Fibroblast of upper back skin (primary cell): ENCODE data around the gene EIF4G3.
"Not testable (repeated sequence)": the region's sequence is repeated elsewhere in the genome, so short reads cannot be mapped to it uniquely, and the experiment has no call there.

ENCODE experiments used
- DNase-seq: peaks from one replicate; pipeline ENCODE4 v3.0.0-alpha.2; 2013

The EIF4G3 gene

DNA sequence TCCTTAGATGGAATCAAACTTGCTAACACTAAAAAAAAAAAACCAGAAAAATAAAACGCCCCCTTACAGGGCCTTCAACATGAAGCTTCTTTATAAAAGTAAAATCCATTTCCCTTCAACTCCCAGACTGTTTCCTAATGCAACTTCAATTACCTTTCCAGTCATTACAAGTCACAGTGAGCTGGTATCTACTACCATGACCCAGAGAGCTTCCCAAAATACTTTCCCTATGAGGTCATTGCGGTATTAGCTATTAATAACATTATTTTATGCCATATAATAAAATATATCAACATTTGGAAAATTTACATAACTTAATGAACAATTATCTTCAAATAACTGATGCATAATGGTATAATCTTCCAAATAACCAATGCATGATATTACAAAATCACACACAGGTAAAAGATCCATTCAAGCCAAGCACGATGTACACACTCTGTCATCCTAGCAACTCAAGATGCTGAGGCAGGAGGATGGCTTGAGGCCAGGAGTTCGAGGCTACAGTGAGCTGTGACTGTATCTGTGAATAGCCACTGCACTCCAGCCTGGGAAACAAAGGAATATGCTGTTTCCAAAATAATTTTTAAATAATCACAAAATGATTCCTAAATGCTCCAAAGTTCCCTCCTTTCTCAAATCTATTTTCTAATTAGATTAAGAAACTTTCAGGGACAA is 24.1 kb downstream of the EIF4G3 start:
- peak; percentile 48 for DNase-seq

DNA sequence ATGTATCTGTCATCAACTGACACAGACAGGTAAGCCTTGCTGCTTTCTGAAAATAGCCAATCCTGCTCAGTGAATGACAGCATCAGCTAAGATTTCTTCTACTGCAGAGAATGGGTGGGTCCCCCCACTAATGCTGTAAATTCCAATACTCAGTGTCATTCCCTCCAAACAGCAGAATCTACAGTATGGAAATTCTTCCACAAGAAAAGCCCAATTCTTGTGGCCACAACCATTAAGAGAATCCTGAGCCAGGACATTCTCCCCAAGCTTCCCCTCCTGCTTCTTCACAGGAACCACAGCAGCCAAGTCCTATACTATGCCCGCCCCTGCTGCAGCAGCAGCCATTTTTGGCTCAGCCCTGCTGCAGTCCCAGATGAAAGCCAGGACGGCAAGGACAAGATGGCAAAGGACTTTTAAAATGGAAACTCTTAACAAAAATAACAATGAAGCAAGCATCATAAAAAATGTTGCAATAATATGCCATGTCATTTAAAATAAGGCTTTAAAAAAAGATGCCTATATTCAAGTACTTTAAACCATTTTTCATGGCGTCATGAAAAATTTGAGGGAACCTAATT is 26.8 kb downstream of the EIF4G3 start:
- DNase-seq = peak; percentile 98

DNA sequence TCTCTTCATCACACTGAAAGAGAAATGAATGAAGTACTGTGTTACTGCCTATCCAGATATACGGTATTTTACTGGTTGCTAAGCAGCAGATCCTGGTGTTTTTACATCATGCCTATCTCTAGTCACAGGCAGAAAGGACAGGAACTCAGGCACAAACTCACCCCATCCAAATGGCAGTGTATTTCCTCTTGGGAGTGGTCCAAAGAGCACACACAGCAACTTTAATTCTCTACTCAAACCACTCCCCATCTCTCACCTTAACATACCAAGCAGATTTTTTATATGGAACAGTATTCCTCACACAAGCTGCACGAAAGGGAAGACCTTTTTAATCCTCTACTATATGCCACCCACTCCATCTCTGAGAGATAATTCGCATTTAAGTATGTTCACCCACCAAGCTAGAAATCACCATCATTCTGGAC is 27.3 kb downstream of the EIF4G3 start:
- DNase-seq = peak; percentile 36

DNA sequence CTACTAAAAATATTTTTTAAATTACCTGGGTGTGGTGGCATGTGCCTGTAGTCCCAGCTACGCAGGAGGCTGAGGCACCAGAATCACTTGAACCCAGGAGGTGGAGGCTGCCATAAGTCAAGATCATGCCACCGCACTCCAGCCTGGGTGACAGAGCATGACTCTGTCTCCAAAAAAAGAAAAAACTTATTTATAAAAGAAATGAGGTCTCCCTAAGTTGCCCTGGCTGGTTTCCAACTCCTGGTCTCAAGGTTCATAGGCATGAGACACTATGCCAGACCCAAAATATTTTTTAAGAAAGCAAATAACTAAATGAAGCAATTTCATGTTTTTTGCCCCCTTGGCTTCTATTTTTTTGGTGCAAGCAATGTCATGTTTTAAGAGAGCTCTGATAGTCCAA is 32.9 kb downstream of the EIF4G3 start:
- no peak for DNase-seq

DNA sequence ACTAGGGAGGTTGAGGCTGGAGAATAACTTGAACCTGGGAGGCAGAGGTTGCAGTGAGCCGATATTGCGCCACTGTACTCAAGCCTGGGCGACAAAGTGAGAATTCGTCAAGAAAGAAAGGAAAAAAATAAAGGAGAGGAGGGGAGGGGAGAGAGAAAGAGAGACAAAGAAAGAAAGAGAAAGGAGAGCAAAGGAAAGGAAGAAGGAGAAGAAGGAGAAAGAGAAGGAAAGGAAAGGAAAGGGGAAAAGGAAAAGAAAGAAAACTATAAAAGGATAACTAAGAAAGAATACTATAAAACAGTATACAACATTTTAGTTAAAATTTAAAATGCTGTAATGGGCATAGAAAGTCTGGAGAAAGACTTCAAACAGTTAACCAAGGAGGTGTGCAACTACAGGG is 33.6 kb downstream of the EIF4G3 start:
- no peak for DNase-seq

DNA sequence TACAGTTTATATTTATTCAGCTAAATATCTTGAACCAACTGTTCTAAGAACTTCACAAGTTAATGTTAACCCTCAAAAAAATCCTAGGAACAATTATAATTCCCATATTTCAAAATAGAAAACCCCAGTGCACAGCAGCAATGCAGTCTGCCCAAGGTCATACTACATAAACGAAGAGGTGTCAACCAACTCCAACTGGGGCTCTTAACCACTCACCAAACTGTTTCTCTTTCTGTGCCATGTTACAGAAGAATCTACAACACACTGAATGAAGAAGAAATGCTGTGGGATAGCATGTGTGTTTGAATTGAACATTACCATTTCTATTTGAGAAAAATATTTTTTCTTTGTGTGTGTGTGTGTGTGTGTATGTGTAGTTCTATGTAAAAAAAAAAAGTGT is 35.7 kb downstream of the EIF4G3 start:
- no peak for DNase-seq

DNA sequence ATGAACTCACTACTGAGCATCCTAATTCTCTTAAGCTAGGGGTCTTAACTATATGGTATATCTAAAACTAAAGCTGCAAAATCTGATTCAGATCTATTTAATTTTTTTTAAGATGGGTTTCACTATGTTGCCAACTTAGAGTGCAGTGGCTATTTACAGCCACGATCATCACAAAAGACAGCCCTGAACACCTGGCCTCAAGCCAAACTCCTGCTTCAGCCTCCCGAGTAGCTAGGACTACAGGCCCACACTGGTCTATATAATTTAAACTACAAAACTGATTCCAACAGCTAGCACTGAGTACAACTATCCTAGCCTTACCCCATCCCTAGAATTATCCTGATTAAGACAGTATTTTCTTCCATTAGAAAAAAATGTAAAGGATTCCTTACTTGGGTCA is 37.1 kb downstream of the EIF4G3 start:
- no peak for DNase-seq

DNA sequence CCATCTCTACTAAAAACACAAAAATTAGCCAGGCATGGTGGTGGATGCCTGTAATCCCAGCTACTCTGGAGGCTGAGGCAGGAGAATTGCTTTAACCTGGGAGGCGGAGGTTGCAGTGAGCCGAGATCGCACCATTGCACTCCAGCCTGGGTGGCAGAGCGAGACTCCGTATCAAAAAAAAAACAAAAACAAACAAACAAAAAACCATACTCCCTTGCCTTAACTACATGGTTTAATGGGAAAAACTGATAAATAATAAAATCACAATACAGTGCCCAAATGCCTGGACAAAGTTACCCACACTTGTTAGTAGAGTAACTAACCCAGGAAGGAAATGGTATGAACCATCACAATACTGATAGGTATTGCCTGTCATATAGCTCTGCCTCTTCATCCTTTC is 40.4 kb downstream of the EIF4G3 start:
- not testable (repeated sequence) for DNase-seq

DNA sequence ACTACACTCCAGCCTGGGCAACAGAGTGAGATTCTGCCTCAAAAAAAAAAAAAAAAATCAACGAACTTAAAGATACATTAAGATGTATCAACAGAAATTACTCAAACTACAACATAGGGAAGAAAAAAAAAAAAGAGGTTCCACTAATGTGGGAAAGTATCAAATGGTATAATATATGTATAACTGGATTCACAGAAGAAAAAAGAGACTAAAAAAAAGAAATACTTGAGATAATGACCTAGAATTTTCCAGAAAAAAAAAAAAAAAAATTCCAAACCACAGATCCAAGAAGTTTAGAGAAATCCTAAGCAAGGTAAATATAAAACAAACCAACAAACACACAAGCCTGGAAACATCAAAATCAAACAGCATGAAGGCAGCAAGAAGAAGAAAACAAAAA is 45.5 kb downstream of the EIF4G3 start:
- no peak for DNase-seq

DNA sequence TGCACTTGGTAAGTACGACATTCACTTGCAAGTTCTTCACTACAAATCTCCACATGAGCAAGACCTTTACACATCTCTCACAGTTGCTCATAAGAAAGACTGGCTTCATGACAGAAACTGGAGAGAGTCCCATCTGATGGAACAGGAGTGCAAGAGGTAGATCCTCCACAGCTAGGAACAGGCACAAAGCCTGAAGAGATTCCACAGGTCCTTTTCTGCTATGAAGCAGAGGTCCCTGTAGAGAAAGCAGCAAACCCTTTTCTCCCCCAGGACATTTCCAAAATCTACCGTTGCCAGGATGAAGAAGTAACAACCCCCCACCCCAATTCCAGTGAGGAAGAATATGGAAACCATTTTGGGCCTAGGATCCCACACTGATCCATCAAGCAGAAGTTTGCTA is 47.3 kb downstream of the EIF4G3 start:
- DNase-seq = no peak

DNA sequence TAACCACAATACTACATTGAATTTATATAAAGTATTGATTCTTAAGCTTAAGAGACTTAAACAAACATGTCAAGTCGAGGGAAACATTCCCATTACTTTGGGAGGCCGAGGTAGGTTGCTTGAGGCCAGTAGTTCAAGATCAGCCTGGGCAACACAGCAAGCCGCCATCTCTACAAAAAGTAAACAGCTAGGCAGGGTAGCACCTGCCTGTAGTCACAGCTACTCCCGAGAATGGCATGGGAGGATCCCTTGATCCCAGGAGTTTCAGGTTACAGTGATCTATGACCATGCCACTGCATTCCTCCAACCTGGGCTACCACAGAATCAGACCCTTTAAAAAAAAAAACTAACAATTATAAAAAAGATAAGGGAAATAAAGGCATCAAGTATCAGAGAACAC is 50.4 kb downstream of the EIF4G3 start:
- DNase-seq = no peak

DNA sequence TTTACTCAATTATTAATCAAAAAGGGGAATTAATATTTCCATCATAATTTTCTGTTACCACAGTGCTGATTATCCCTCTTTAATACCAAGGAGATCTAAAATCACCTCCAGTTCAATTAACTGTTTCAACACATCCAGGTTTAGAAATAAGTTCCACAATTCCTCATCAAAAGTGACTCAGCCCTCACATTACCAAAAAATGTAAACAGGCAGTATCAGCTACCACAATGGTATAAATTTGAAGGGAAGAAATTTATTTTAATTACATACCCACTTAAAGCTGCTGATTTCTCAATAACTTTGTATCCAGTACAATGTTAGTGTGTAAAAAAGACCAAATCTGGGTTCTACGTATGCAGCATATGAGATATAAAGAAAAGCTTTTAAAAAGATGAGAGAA is 51.9 kb downstream of the EIF4G3 start:
- DNase-seq = peak; percentile 52

DNA sequence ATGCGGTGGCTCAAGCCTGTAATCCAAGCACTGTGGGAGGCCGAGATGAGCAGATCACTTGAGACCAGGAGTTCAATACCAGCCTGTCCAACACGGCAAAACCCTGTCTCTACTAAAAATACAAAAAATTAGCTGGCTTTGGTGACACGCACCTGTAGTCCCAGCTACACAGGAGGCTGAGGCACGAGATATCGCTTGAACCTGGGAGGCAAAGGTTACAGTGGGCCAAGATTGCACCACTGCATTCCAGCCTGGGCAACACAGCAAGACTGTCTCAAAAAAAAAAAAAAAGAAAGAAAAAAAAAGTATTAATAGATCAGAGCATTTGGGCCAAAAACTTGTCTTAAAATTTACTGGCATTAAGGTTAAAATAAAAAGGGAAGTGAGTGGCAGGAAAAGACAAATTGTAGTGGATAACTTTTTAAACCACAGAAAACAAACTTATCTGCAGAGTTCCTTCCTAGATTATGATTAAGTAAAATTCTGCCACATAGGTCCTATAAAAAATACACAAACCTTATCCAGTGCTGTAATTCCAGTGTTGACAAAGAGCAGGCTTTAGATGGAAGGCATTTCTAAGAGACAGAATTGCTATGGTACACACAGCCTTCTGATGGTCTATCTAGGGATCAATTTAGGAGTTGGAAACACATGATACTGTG is 53.3 kb downstream of the EIF4G3 start:
- no peak for DNase-seq

DNA sequence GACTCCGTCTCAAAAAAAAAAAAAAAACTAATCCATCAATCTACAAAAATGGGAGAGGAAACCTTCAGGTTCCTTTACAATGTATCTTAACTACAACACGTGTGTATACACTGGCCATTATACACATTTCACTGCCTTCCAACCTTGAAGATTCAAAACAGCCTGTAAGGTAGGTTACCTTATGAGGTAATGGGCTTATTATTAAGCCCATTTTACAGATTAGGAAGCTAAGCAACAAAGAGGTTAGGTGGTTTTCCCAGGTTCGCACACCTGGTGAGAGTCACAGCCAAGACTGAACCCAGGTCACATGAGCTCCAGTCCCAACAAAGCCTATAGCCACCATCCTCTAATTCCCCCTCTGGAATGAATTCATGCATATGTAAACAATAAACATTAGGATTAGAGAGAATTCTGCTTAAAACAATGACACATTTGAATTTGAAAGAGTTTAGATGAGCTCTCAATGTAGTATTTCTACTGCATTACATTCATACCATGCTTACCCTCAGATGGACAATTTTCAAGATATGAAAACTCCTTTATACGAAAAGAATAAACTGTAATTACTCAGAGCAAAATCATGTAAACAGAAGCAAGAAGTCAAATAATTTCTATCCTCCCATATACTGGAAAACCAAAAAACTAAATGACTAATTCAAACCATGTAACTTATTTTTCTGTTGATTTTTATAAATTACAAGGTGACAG is 54.8 kb downstream of the EIF4G3 start:
- no peak for DNase-seq

DNA sequence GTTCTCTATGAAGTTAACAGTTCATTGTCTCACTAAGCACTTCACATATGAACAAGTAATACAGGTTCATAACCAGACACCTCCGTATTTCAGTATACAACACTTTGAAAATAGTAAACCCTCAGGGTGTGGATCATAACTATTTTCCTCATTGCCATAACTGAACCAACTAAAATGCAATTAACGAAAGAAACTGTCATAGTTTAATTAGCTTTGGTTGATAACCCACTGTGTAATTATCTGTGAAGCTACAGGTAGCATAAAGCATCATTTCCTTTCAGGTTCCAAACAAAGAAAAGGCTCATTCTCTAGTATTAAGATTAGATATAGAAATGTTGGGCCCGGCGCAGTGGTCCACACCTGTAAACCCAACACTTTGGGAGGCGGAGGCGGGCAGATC is 58.5 kb downstream of the EIF4G3 start:
- DNase-seq = no peak

DNA sequence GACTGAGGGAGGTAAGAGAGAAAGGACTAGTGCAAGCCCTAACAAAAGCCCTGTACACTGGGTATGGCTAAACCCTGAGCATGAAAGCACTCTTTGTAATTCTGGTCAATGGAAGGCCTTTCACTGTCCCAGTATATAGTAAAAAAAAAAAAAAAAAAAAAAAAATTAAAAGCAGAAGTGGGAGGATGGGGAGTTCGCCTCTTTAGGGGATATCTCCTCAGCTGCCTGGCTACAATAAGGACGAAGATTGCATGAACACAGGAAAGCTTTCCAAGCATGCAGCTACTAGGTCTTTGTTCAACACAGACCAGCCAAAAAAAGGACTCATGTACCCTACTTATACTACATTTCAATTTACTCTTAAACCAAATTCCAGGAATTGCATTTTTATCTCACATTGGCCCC is 59.1 kb downstream of the EIF4G3 start:
- DNase-seq = no peak

DNA sequence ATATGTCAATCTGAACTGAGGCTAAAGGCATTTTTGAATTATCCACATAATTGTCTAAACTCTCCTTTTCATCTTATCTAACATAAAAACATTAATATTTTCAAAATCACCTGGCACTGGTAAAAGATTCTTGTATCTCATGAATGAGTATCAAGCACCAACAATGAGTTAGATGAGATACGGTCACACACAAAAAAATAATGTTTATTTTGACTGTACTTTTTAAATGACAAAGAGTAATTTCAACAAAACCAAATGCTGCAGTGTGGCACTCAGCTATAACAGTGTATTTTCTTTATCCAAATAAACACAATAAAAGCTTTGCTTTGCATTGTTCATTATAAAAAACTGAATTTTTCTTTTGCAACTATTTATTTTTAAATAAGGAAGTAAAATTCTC is 59.5 kb downstream of the EIF4G3 start:
- no peak for DNase-seq

DNA sequence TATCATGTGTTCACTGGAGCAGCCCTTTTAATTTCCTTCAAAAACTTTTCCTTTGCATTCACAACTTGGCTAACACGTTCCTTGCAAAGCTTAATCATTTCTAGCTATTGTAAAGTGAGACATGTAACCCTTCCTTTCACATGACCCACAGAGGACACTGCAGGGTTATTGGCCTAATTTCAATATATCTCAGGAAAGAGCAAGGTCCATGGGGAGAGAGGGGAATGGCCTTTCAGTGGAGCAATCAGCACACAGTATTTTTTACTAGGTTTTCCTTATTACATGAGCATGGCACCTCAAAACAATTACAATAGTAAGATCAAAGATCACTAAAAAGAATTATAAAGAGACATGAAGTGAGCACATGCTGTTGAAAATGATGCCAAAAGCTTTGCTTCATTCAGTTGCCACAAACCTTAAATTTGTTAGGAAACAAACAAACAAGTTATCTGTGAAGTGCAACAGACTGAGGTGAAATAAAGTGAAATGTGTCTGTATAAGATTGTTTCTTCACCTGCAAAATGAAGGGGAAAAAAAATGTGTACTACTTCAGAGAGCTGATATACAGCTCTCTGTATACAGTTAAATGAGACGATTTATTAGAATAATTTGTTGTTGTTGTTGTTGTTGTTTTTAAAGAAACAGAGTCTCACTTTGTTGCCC is 61.5 kb downstream of the EIF4G3 start:
- DNase-seq = no peak

DNA sequence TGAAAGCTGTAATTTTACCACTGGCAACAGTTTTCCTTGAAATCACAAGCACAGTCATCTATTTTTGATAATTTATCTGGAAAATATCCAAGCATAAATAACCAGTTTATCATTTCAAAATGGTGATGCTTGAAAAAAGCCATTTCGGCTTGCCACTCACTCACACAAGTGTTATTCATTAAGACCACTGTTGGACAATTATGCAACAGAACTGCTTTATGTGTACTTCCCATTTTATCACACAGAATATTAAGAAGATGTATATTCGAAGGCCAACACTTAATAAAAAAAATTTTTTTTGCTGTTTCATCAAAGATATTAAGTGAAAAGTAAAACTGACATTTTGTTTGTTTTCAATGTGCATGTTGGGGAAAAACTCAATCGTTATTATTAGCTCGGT is 62.3 kb downstream of the EIF4G3 start:
- no peak for DNase-seq

DNA sequence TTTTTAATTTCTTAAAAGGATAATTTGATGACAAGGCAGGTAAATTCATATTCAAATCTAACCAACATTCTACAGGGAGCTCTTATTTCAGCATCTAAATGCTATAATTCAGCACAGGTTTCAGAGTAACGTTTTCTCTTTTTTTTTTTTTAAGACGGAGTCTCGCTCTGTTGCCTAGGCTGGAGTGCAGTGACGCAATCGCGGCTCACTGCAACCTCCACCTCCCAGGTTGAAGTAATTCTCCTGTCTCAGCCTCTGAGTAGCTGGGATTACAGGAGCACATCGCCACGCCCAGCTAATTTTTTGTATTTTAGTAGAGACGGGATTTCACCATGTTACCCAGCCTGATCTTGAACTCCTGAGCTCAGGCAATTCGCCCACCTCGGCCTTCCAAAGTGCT is 66.5 kb downstream of the EIF4G3 start:
- DNase-seq = no peak

DNA sequence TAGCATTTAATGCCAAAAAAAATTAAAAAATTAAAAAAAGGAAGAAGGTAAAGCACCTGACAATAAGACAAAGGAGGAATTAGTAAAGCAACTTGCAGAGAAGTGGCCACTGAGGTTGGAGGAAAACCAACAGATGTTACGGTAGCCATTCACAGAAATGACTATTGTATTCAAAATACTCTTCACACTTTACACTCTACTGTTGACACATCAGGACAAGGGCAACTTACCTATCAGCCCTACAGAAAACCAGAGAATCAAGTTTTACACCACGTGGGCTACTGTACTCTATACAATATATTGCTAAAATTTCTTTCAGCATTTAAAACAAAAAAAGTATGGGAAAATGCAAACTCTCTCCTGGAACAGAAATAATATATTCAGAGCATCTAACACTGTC is 70.0 kb downstream of the EIF4G3 start:
- DNase-seq = no peak

DNA sequence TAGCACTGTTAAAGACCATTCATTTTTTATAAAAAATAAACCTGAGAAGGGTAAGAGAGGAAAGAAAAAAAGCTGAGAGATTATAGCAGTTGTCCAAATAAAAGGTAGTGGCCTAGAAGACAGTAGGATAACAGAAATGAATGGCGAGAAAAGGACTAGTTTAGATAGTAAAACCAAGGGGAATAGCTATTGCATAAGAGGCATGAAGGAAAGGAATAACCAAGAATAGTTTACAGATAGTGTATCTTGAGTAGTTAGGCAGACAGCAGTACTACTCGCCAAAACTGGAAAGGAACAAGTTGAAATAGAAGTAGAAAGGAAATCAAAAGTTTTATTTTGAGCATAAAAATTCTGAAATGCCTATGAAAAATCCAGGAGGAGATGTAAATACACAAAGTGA is 70.5 kb downstream of the EIF4G3 start:
- DNase-seq = no peak

DNA sequence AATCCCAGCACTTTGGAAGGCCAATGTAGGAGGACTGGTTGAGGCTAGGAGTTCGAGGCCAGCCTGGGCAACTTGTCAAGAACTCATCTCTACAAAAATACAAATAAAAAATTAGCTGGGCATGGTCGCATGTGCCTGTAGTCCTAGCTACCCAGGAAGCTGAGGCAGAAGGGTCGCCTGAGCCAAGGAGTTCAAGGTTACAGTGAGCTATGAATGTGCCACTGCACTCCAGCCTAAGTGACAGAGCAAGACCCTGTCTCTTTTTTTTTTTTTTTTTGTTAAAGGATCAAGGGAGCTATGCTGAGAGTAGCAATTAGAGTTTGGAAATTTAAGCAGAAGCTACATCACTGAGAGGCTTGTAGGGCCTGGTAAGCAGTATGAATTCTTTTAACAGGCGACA is 70.9 kb downstream of the EIF4G3 start:
- no peak for DNase-seq

DNA sequence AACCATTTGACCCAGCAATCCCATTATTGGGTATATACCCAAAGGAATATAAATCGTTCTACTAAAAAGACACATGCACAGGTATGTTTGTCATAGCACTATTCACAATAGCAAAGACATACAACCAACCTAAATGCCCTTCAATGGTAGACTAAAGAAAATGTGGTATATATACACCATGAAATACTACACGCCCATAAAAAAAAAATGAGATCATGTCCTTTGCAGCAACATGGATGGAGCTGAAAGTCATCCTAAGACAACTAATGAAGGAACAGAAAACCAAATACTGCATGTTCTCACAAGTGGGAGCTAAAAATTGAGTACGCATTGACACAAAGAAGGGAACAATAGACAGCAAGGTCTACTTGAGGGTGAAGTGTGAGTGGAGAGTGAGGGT is 72.0 kb downstream of the EIF4G3 start:
- DNase-seq = no peak
